OCI-LY7 (cell line): ENCODE measurements around the gene VSNL1. TPM values are rescaled to one million over a fixed set of nuclear protein-coding genes. Genes with fewer than 3 reads are reported as not detected.

Experiments
- BruUV-seq: library from RNA; stranded (reverse); fragments of 400-500 nt; replicated peaks from 2 replicates; lab custom pipeline; 2021; lab: Mats Ljungman, UMichigan
- CTCF ChIA-PET: fragments of 300-600 bp; sonication (Branson Sonifier 250); formaldehyde crosslinking; loops from one replicate; lab custom pipeline; 2022; ENCODE audit warnings: antibody characterized with exemption; ENCODE audit not compliant: unreplicated experiment; lab: Charles Lee
- POLR2A ChIA-PET: fragments of 300-600 bp; sonication (Branson Sonifier 250); formaldehyde crosslinking; loops from one replicate; lab custom pipeline; 2022; ENCODE audit warnings: antibody characterized with exemption; lab: Charles Lee
- DNase-seq: peaks from one replicate; pipeline ENCODE4 v3.0.0-alpha.2; 2015; ENCODE audit warnings: low spot score
- H2AFZ ChIP-seq: fragments of 200-600 bp; sonication (generic), shearing (Covaris generic); 2 replicates; pipeline ENCODE4 v1.6.1; 2014; ENCODE audit warnings: mild to moderate bottlenecking, antibody characterized with exemption, low read length, moderate library complexity
- H3K27ac ChIP-seq: fragments of 200-600 bp; sonication (generic); 2 replicates; pipeline ENCODE4 v1.5.1; 2014; ENCODE audit warnings: mixed run types, low read depth, mild to moderate bottlenecking, moderate library complexity, low read length, inconsistent platforms; ENCODE audit not compliant: poor library complexity, severe bottlenecking
- H3K36me3 ChIP-seq: fragments of 200-600 bp; sonication (generic); 2 replicates; pipeline ENCODE4 v1.6.1; 2014; ENCODE audit warnings: mild to moderate bottlenecking, antibody characterized with exemption, low read length, moderate library complexity, mixed read lengths; ENCODE audit not compliant: insufficient read depth
- H3K4me1 ChIP-seq: fragments of 200-600 bp; sonication (generic); 2 replicates; pipeline ENCODE4 v1.5.1; 2014; ENCODE audit warnings: mild to moderate bottlenecking, low read length; ENCODE audit not compliant: insufficient read depth, poor library complexity, severe bottlenecking
- H3K4me2 ChIP-seq: fragments of 200-600 bp; sonication (generic); 2 replicates; pipeline ENCODE4 v1.6.1; 2014; ENCODE audit warnings: mild to moderate bottlenecking, low read length
- H3K4me3 ChIP-seq: fragments of 200-600 bp; sonication (generic); 2 replicates; pipeline ENCODE4 v1.5.1; 2014; ENCODE audit warnings: mild to moderate bottlenecking, low read depth, low read length; ENCODE audit not compliant: poor library complexity, severe bottlenecking
- H3K79me2 ChIP-seq: fragments of 200-600 bp; sonication (generic); 2 replicates; pipeline ENCODE4 v1.6.1; 2016; ENCODE audit warnings: low read depth, mild to moderate bottlenecking, low read length, moderate library complexity, mixed read lengths; ENCODE audit not compliant: insufficient read depth
- H3K9me2 ChIP-seq: fragments of 200-600 bp; sonication (generic); 2 replicates; pipeline ENCODE4 v1.6.1; 2016; ENCODE audit warnings: mild to moderate bottlenecking, low read length, mixed read lengths; ENCODE audit not compliant: insufficient read depth
- H3K9me3 ChIP-seq: fragments of 200-600 bp; sonication (generic); 2 replicates; pipeline ENCODE4 v1.6.1; 2014; ENCODE audit warnings: mild to moderate bottlenecking, mixed run types, low read length, mixed read lengths
- H4K20me1 ChIP-seq: fragments of 200-600 bp; sonication (generic); 2 replicates; pipeline ENCODE4 v1.6.1; 2014; ENCODE audit warnings: mild to moderate bottlenecking, antibody characterized with exemption, low read length, moderate library complexity, mixed read lengths; ENCODE audit not compliant: insufficient read depth
- EZH2phosphoT487 ChIP-seq: fragments of 200-600 bp; sonication (generic); IDR thresholded peaks from 2 replicates; pipeline ENCODE4 v1.6.1; 2018; ENCODE audit warnings: low read depth, borderline replicate concordance, mild to moderate bottlenecking, mixed run types, antibody characterized with exemption, low read length, moderate library complexity, mixed read lengths
- intact Hi-C: fragments of 100-400 bp; cut with micrococcal nuclease; formaldehyde crosslinking; loops from one replicate; pipeline ENCODE4 v1.10.0; 2022; ENCODE audit not compliant: unreplicated experiment
- total RNA-seq, 2 experiments: library from RNA; depleted of rRNA in 1 of 2; stranded (reverse); fragments of >200 nt in 1 of 2; shearing (Covaris generic) in 1 of 2; gene quantifications; 2 replicates each; pipeline ENCODE4 v1.2.3, GENCODE V29; 2014 to 2022
- TF ChIP-seq, protein P1 (sequence below): fragments of 200-600 bp; sonication (generic); conservative IDR thresholded peaks from 2 replicates; pipeline ENCODE4 v1.5.1; 2014; ENCODE audit warnings: mild to moderate bottlenecking, antibody characterized with exemption, low read length, moderate library complexity, mixed read lengths

The VSNL1 gene
- total RNA-seq, 2 experiments from 2014 or later = not detected

DNA sequence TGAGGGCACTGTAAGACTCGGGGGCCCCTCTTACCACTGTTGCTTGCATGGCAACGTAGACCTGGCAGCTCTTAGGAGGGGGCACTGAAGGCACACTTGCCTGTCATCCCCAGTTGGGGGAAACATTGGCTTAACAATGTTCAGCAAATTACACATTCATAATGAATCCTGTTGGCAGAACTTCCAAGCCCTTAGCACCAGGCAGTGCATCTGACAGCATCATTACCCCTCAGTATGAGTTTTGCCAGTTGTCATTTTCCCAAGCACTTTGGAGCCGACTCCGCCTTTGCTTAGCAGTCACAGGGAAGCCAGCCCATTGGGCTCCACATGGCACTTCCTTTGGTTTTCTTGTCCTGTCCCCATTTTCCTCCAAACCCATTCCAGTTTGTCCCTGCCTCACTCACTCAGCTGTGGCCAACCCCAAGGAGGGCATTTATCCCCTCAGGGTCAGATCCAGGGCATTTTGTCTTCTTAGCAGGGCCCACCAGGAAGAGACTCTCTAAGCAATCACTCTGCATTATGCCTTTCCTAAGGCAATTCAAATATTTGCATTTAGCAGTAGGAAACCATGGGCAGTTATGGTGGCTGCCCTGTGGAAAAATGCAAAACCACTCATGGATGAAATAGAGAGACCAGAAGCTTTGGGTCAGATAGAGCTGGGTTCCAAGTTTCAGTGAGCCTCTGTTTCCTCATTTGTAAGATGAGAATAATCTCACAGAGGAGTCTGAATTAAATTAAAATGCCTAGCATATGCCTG is 73.9 kb downstream of the VSNL1 start:
- H4K20me1 ChIP-seq = no peaks in the 10 kb centered on the region
- BruUV-seq = no TSS peak
- intact Hi-C loops = no loop called here
- H3K79me2 ChIP-seq = no peaks in the 10 kb centered on the region
- no peak overlapping the region for H2AFZ ChIP-seq
- H3K36me3 ChIP-seq = no peaks in the 10 kb centered on the region
- ChIA-PET POLR2A (no interaction called here), CTCF (no interaction called here)
- TF ChIP-seq, protein P1, sequence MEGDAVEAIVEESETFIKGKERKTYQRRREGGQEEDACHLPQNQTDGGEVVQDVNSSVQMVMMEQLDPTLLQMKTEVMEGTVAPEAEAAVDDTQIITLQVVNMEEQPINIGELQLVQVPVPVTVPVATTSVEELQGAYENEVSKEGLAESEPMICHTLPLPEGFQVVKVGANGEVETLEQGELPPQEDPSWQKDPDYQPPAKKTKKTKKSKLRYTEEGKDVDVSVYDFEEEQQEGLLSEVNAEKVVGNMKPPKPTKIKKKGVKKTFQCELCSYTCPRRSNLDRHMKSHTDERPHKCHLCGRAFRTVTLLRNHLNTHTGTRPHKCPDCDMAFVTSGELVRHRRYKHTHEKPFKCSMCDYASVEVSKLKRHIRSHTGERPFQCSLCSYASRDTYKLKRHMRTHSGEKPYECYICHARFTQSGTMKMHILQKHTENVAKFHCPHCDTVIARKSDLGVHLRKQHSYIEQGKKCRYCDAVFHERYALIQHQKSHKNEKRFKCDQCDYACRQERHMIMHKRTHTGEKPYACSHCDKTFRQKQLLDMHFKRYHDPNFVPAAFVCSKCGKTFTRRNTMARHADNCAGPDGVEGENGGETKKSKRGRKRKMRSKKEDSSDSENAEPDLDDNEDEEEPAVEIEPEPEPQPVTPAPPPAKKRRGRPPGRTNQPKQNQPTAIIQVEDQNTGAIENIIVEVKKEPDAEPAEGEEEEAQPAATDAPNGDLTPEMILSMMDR = no peak
- TF ChIP-seq EZH2phosphoT487 = no peak
- no peak overlapping the region for H3K4me3 ChIP-seq
- no peaks in the 10 kb centered on the region for H3K9me3 ChIP-seq
- no peak overlapping the region for H3K4me2 ChIP-seq
- DNase-seq = no peak
- no peaks in the 10 kb centered on the region for H3K9me2 ChIP-seq
- no peak overlapping the region for H3K27ac ChIP-seq
- H3K4me1 ChIP-seq = no peaks in the 10 kb centered on the region

DNA sequence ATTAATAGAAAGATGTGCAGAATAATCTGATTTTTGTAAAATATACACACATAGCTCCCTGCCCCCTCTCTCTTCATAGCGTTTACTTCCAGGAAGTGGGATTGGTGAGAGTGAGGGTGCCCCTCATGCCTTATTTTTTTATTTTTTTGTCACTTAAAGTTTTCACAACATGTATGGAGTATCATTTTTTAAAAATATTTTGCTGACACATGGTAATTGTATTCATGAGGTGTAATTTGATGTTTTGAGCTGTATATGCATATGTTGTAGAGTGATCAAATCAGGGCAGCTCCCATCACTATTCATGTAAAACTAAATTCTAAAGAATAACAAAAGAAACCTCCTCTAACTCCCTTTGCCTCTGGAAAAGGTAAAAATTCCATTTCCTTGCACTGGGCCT is 74.7 kb downstream of the VSNL1 start:
- H4K20me1 ChIP-seq = no peaks in the 10 kb centered on the region
- no peaks in the 10 kb centered on the region for H3K4me1 ChIP-seq
- H3K79me2 ChIP-seq = no peaks in the 10 kb centered on the region
- intact Hi-C loops = no loop called here
- H2AFZ ChIP-seq = no peak overlapping the region
- POLR2A ChIA-PET = interaction anchor here (0.7 kb wide), 1 partner anchor 98 kb away, joined by 3 read pairs; no protein-coding TSS in a partner anchor
- no peak for TF ChIP-seq EZH2phosphoT487
- TF ChIP-seq, protein P1 = no peak
- no peaks in the 10 kb centered on the region for H3K36me3 ChIP-seq
- H3K9me3 ChIP-seq = no peaks in the 10 kb centered on the region
- no peak for DNase-seq
- H3K4me2 ChIP-seq = no peak overlapping the region
- no peak overlapping the region for H3K4me3 ChIP-seq
- BruUV-seq = no TSS peak
- no peaks in the 10 kb centered on the region for H3K9me2 ChIP-seq
- no peak overlapping the region for H3K27ac ChIP-seq
- CTCF ChIA-PET = no interaction called here

DNA sequence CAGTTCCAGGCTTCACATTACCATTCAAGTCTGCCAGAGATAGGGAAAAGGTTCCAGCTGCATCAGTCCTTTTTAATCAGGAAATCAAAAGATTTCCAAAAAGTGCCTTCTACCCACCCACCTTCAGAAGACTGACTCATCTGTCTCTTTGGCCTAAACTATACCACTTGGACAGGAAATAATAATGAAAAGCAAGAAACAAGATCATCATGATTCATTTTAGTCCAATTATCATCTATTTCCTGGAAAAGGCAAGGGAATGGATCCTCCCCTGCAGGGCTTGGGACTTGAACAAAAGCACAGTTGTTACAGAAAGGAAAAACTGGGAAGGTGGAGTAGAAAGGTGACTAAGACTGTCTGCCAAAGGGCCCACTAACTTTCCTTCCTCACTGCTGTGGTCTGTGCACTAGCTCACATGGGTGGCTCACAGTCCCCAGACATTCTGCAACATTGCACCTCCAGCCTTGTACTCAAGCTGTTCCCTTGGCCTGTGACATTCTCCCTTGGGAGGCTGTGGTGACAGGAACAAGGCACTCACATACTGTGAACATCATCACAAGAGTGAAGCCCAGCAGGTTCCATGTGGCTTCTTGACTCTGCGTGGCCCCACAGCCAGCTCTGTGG is 75.3 kb downstream of the VSNL1 start:
- TF ChIP-seq EZH2phosphoT487 = no peak
- TF ChIP-seq, protein P1 = no peak
- H3K27ac ChIP-seq = no peak overlapping the region
- no TSS peak for BruUV-seq
- no peaks in the 10 kb centered on the region for H4K20me1 ChIP-seq
- no peak overlapping the region for H3K4me3 ChIP-seq
- H3K79me2 ChIP-seq = no peaks in the 10 kb centered on the region
- no peaks in the 10 kb centered on the region for H3K4me1 ChIP-seq
- no peaks in the 10 kb centered on the region for H3K36me3 ChIP-seq
- H2AFZ ChIP-seq = no peak overlapping the region
- DNase-seq = no peak
- no peak overlapping the region for H3K4me2 ChIP-seq
- no peaks in the 10 kb centered on the region for H3K9me2 ChIP-seq
- intact Hi-C loops = no loop called here
- ChIA-PET POLR2A (interaction anchor here (0.7 kb wide), 1 partner anchor 97 kb away, joined by 3 read pairs; no protein-coding TSS in a partner anchor), CTCF (no interaction called here)
- H3K9me3 ChIP-seq = no peaks in the 10 kb centered on the region
